GM19372 (cell line): ENCODE results near the gene CABLES1.

Source experiments
- ATAC-seq: cut with Tn5 transposase; IDR thresholded peaks from one replicate; pipeline ENCODE4 v1.9.1; 2021; ENCODE audit warnings: mild to moderate bottlenecking, low read depth, moderate library complexity; ENCODE audit not compliant: unreplicated experiment

CABLES1 gene

DNA sequence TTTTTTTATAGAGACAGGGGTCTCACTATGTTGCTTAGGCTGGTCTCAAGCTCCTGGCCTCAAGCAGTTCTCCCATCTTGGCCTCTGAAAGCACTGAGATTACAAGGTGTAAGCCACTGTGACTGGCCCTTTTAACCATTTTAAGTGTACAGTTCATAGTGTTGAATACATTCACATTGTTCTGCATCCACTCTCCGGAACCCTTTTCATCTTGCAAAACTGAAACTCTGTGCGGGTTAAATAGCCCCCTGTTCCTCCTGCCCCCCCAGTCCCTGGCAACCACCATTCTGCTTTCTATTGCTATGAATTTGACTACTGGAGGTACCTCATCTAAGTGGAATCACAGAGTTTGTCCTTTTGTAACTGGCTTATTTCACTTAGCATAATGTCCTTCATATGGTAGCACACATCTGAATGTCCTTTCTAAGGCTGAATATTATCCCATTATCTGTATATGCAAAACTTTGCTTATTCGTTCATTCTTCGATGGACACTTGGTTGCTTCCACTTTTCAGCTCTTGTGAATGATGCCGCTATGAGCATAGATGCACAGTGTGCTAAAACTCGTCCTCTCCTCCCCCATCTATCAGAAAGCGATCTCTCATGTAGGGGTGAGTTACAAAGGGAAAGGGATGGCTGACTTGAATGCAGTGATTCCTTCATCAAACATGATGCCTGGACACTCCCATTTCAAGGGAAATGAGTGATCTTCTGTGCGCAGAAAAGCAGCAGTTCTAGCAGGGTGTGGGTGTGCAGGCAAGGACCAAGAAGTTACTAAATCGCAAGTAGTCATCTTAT, 30.2 kb downstream of the CABLES1 start:
- no peak for ATAC-seq

DNA sequence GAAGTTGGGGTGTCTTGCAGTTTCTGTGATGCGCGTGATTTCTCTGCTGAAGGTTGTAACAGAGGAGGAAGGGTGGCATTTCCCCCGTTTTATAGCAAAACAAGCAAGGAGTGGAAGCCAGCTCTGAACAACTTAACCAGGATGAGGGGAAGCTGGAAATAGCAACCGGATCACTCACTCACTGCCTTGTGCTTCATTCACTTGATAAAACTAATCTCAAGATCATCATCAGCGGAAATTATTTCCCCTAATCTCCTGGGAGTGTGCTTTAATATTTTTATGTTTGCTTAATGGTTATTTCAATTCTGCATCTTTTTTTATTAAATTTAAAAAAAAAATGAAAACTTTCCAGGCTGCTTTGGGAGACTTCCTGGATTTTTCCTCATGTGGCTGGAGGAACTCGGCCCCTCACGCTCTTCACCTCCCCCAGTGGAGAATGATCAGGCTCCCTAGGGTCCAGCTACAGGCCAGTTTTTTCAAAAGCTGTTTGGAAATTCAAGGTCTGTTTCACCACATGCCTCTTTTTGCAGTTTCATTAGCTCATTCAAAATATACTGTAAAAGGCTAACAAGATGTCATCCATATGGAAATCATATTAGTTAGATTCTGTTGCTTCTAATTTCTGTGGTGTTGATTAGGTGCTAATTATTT, 31.7 kb downstream of the CABLES1 start:
- no peak for ATAC-seq

DNA sequence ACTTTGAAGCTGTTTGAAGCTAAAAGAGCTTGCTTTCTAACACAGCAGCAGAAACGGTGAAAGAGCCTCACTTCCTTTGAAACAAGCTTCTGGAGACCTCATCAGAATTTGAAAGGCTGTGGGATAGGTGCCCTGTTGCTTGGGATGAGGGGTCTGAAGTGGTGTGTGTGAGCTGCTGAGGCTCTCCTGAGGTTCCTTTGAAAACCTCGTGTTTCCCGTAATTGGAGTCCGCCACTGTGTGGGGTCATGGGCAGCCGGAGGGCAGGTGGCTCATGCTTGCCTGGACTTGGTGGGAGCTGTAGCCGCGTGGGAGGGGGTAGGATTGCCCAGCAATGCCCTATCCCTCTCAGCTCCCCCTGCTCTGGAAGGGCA, 34.4 kb downstream of the CABLES1 start:
- no peak for ATAC-seq

DNA sequence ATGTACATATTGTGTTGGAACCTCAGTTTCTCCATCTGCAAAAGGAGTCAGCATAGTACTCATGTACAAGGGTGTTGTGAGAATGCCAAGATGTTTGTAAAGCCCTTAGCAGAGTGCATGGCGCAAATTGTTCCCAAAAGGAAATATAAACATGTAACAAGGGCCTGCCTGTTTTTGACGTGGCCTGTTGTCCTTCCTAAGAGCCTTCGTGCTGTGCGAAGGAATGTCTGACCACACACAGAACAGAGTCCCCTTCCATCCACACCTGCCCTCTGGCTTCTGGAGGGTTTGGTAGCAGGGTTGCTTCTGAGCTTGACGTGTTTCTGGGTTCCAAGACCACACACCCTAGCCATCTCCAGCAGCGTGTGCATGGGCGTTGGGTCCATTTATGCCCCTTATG, 34.9 kb downstream of the CABLES1 start:
- no peak for ATAC-seq

DNA sequence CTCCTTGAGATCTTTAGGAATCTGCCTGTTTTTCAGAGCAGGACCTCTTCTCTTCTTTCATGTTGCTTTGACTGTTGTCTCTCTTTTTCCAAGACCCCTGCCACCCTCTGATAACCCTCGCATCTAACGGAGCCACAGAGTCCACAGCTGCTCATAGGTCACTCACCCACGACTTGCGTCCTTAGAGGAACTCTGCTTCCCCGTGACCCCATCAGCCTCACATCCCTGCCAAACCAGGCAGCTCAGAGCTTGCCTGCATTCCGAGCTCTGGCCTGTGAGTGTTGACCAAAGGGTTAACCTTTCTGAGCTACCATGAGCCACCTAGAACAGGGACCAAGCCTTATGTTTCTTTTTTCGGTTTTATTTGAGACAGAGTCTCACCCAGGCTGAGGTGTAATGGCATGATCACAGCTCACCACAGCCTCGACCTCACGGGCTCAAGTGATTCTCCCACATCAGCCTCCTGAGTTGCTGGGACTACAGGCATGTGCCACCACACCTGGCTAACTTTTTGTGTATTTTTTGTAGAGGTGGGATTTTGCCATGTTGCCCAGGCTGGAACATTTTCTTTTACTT, 36.4 kb downstream of the CABLES1 start:
- no peak for ATAC-seq

DNA sequence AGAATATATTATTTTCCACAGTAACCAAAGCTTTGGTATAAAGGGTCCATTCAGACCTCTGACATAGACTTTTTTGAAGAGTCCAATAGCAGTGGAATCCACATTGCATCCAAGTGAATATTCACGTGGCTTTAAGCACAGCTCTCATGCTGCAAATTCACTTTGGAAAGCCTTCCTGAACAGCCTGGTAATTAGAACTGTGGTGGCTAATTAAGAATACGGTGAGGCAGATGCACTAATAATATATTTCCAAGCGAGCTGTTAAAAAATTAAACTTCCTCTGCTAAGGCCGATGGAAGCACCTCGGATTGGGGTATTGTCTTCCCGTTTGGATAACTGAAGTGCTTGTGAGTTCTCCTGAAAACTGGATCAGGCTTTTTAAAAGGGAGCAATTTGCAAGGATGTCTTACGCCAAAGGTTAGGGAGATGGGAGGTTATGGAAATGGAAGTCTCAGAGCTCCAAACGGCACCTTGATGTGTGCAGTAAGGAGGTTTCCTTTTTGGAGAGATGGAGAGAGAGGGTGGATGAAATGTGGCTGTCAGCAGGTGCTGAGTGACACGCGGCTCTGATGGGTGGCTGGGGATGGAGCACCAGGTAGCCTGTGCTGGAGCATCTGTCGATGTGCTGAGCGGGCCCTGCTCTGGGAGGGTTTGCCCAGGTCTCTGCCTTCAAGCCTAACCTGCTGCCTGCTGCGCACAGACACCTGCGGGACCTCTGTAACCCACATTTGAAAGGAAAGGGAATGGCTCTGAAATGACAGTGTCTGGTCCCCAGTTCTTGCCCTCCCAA, 37.5 kb downstream of the CABLES1 start:
- ATAC-seq: no peak

DNA sequence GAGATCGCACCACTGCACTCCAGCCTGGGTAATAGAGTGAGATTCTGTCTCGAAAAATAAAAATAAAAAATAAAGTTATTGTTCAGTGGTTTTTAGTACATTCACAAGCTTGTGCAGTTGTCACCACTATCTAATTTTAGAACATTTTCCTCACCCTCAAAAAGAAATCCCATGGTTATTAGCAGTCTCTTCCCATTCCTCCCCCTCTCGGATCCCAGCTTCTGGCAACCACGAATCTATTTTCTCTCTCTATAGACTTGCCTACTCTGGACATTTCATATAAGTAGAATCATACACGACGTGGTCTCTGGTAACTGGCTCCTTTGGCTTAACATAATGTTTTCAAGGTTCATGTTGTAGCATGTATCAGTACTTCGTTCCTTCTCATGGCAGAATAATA, 38.6 kb downstream of the CABLES1 start:
- ATAC-seq: no peak

DNA sequence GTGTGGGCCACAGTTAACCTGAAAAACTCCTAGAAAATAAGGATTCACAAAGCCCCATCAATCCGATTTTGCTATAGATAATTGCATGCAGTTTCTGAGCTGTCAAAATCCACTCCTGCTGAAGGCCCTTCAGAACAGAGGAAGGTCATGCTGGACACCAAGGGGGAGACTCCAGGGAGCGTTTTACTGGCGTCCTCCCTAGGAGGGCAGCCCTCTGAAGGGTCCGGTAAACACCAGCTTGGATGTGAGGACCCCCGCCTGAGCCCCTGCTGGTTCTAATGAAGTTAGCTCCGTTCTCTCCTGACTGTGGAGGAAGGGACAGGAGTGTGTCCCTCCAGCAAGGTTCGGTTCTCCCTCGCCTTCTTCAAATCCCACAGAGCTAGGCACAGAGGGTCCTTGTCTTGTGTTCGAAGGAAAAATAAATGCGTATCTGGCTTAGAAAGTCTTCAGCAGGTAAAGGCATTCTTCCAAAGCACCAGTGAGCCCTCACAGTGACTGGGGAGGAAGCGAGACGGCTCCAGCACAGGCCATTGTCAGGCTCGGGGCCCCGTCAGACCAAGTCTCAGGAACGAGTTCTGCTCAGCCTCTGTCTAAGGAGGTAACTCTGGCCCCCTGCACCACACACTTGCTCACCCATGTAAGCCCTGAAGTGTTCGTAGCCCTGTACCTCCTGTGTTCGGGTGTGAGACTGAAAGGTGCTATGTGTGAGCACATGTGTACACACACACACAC, 41.6 kb downstream of the CABLES1 start:
- ATAC-seq: no peak

DNA sequence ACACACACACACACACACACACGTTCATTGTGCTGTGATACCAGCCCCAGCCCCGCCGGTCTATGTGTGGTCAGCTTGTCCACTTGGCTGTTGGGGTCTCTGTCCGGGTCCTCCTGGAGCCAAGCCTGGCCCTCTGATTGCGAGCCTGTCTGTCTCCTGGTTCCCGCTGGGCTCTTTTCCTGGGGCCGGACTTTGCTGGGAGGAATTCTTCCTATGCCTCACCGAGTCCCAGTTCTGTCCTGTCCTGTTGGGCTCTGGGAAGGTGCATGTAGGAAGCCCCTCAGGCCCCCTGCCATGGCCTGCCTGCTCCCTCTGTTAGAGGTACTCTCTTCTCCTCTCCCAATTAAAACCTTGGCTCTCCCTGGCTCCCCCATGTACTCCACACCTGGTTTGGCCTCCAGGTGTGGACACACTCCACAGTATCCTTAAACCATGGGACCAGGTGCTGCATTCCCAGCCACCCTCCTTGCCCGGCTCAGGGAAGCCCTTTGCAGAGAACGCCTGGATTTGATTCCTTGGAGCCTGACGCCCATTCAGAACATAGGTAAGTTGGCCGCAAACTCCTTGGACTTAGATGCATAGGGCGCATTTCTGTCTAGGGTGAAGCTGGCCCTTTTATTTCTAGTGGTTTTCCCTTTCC, 42.3 kb downstream of the CABLES1 start:
- no peak for ATAC-seq

DNA sequence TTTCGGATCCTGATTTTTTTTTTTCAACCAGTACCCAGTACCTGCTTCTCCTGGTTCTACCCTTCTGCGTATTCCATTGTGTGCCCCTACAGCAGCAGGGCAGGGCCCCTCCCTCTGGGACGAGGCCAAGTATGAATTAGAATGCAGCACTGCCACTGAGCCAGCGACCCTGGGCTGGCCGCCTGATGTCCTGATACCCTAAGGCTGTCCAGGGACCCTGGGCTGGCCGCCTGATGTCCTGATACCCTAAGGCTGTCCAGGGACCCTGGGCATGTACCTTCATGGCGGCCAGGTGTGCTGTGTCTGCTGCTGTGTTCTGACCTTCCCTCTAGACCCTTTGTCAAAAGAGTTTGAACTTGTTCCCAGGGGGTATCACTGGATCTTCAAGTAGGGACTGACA, 42.9 kb downstream of the CABLES1 start:
- no peak for ATAC-seq

DNA sequence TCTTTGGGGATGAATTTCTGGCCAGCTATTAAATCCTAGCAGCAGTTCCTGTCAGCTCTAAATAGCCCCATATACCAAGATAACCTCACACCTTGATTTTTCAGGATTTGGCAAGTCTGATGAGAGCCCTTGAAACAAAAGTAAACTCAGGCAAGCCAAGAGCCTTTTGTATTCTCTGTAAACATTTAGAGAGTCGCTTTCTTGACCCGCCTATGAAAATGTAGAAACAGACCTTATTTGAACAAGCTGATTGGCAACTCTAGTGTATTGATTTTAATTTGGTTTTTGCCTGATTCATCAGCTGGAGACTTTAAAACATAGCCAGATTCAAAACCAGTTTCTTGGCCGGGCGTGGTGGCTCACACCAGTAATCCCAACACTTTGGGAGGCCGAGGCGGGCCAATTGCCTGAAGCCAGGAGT, 43.4 kb downstream of the CABLES1 start:
- no peak for ATAC-seq

DNA sequence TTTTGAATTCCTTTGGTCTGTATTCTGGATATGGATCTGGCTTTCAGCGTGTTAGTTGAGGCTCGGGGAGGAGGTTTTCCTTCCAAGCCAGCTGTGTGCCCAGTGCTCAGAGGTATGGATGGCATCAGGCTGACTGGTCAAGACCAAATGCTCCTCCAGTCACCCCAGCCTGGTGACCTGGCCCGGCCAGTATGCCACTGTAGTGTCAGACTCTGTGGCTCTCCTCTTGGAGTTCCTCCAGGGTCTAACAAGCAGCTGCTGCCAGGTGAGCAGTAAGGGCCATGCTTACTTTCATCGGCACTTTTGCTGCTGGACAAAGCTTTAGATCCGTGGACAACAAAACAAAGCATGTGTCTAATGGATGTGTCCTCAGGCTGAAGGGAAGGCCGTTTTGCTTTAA, 44.1 kb downstream of the CABLES1 start:
- ATAC-seq: no peak

DNA sequence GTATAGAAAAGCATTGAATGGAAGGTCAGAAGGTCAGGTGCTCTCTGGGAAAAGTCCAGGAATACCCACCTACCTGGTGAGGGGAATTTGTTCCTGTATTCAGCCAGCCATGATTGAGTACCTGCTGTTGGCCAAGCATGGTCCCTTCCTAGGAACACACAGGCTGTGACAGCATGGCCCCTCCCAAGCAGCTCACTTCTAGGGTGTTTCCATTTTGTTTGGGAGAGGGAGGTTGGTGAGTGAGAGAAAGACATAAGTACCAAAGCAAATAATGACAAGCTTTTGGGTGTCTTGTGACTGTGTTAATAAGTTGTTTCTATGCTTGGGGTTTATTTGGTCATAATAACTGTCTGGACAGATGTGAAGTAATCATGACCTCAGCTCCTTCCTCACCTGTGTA, 46.3 kb downstream of the CABLES1 start:
- ATAC-seq: no peak

DNA sequence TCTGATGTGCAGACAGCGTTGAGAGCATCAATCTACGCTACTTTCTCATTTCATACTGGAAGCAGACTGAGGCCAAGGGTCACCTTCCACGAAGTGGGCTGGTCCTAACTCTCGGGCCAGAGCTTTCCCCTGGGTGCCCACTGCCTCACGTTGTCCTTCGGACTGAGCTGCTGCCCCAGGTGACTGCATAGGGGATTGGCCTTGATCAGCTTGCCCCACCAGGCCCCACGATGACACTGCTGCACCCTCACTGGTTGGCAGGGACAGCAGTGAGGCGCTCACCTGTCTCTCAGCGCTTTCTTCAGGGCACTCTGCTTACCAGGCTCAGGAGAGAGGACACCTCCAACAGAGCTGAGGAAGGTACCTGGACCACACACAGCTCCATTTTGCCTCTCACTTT, 47.3 kb downstream of the CABLES1 start:
- ATAC-seq: no peak

DNA sequence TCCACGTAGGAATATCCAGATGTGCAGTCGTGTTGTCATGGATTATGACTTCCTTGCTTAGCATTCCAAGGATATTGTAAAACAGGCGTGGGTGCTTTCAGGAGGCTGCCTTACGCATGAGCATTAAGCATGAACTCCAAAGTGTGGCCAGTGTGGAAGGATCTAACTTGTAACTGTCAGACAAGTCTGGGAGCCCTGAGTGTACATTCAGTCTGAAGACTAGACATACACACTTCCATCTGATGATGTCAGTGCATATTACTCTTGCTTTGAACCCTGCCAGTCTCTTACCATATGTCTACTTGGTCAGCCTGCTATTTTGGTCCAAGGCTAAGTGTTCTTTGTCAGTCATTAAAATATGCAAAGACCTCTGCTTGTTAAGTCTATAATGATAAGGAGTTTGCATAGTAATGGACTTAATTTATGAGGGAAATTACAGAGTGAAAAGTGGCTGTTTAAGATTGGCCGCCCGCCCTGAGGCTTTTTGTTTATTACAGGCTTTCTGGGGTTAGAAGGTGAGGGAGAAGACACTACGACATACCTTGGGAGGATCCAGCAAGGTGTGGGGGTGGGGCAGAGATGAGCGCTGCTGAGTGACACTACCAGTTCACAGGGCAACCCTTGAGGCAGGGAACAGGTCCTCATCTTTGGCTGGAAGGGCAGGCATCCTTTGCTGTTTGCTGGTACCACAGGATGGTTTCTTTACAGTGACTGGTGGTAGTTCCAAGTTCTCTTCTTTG, 48.3 kb downstream of the CABLES1 start:
- ATAC-seq: no peak

DNA sequence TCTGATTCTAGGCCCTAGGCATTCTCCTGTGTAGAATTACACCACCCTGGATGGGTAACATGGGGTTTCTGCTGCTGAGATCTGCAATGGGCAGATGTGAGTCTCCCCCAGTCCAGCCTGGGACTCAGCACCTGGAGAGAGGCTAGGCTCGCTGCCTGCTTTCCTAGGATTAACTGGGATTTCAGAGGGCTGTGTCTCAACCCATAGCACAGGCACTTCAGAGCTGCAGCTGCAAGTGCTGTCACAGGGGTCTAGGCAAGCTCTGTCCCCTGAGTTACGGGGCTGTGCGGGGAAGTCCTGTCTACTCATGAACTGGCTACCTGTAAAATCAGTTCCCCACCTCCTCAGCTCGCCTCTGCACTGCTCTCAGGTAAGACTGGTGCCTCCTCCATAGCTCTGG, 51.5 kb downstream of the CABLES1 start:
- no peak for ATAC-seq

DNA sequence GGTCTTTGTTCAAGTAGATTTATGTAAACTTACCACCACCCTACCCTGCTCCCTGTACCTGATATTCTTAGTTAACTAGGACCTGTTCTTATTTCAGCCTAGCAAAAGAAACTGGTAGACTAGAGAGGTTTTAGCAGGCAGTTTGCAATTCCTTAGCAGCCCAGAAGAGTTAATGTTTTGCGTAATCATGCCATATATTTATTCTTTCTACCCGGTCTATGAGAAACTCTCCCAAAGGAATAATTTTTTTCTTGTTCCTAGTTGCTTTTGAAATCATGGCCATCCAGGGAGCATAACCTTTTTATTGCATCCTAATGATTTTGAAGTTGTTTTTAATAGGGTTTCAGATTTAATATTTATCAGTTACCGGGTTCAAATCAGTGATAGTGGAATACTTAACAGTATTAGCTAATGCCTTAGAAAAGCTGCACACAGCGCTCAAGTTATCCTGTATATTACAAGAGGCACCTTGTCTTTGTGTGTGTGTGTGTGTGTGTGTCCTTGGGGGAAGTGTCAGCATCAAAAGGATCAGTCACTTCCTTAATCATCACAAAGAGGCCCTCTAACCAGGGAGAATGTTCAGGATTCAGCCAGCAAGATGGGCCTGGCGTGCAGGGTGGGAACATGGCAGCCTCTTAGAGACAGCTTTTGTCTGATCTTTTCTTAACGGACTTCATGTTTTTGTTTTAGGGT, 52.9 kb downstream of the CABLES1 start:
- no peak for ATAC-seq

DNA sequence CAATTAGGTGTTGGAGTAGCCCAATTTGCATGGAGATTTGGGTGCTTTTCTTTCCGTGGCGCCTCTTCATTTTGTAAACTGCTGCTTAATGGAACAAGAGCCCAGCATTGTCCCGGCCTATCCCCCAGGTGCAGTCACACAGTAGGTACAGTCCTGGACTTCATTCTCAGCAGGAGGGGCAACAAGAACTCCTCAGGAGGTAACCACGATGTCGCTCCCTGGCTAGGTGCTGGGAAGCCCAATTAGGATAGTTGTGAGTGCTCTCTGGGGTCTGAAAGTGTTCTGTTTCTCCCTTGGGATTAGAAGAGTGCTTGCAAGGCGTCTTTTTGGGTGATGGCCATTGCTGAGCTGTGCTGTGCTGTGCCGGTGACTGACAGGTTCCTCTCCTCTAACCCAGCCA, 53.8 kb downstream of the CABLES1 start:
- no peak for ATAC-seq
